Measurements from ENCODE around the gene RABEPK. TPM values are rescaled to one million over a fixed set of nuclear protein-coding genes. Genes with fewer than 3 reads are reported as not detected.

The RABEPK gene
- total and polyA plus RNA-seq, 10 of the 15 experiments (the other 5 are each of a cell fraction or from before 2014, with no cell fraction given): 26.9 to 59.8 (median 39.4) TPM

DNA sequence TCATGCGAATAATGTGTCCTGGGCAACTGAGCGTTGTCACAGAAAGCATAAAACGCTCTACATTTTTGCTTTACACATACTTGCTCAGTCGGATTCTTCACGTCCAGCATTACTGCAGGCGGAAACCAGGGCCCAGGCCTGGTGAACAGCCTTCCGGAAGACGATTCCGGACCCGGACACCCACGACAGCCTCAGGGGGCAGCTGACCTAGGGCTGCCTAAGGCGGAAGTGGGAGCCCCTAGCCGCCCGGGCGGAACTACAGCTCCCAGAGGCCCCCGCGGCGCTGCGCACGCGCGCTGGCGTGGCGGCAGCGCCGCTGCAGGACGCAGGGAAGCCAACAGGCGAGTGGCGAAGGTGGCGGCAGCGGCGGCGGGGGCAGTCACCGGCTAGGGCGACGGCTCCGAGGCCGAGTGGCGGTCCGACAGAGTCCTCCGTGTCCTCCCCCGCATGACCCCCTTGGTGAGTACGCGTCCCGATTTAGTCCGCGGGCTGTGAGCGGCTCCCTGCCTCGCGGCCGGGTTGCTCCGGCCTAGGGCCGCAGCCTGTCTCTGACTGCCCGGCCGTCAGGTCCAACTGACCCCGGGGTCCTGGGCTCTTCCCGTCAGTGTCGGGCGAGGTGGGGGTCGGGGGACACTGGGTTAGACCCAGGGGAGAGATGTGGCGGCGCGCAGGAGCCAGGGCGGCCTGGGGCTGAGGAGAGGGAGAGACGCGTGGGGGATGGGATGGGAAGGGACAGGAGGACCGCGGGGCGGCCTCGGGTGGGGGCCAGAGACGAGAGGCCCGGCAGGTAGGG, 61.4 kb downstream of the RABEPK start, which contains the start of gene GAPVD1 (continued):
- peak; percentile 78; the same call in 1 of the 2 replicates for TF ChIP-seq LARP7 (IDR thresholded peaks at IDR 0.05)
- TF ChIP-seq ZNF24 (IDR thresholded peaks at IDR 0.05): 0 out of 2 replicates have a peak, but pooled peaks have one; percentile 15
- TF ChIP-seq MYB (IDR thresholded peaks at IDR 0.05; ENCODE audit: borderline replicate concordance, low read depth, low read length): no peak
- no peak for TF ChIP-seq SUZ12 (IDR thresholded peaks at IDR 0.05; ENCODE audit: unreplicated experiment)
- TF ChIP-seq NRF1 (conservative IDR thresholded peaks at IDR 0.05; ENCODE audit: low read depth, low read length): peak; percentile 83
- no peak for TF ChIP-seq CHD1 (IDR thresholded peaks at IDR 0.05; ENCODE audit: low read depth, low read length)
- 0 out of 2 replicates have a peak, but pooled peaks have one; percentile 8 for TF ChIP-seq TBL1XR1 (IDR thresholded peaks at IDR 0.05; ENCODE audit: low read depth, low read length)
- TF ChIP-seq RBBP5 (conservative IDR thresholded peaks at IDR 0.05): no peak
- TF ChIP-seq TCF12 (IDR thresholded peaks at IDR 0.05; ENCODE audit: low read depth, low read length): peak; percentile 75; the same call in 1 of the 2 replicates
- peak; percentile 76 for TF ChIP-seq ELK1 (IDR thresholded peaks at IDR 0.05; ENCODE audit: low read depth, low read length)
- TF ChIP-seq CHD2 (IDR thresholded peaks at IDR 0.05; ENCODE audit: borderline replicate concordance, low read depth, low read length): peak; percentile 31; the same call in 1 of the 2 replicates
- TF ChIP-seq KLF5 (IDR thresholded peaks at IDR 0.05; ENCODE audit: partially characterized antibody): peak; percentile 69
- TF ChIP-seq SREBF2 (IDR thresholded peaks at IDR 0.05; ENCODE audit: low read length): no peak
- no peak for TF ChIP-seq ZNF207 (IDR thresholded peaks at IDR 0.05; ENCODE audit: borderline replicate concordance)
- TF ChIP-seq NFYA (IDR thresholded peaks at IDR 0.05; ENCODE audit: borderline replicate concordance, low read depth, low read length): no peak
- TF ChIP-seq, protein P1, sequence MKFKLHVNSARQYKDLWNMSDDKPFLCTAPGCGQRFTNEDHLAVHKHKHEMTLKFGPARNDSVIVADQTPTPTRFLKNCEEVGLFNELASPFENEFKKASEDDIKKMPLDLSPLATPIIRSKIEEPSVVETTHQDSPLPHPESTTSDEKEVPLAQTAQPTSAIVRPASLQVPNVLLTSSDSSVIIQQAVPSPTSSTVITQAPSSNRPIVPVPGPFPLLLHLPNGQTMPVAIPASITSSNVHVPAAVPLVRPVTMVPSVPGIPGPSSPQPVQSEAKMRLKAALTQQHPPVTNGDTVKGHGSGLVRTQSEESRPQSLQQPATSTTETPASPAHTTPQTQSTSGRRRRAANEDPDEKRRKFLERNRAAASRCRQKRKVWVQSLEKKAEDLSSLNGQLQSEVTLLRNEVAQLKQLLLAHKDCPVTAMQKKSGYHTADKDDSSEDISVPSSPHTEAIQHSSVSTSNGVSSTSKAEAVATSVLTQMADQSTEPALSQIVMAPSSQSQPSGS (IDR thresholded peaks at IDR 0.05; ENCODE audit: low read length): no peak
- peak; percentile 82 for TF ChIP-seq ZBTB40 (IDR thresholded peaks at IDR 0.05; ENCODE audit: borderline replicate concordance)
- peak; percentile 78; the same call in 1 of the 2 replicates for TF ChIP-seq PML (IDR thresholded peaks at IDR 0.05; ENCODE audit: low read length)
- TF ChIP-seq KDM1A (IDR thresholded peaks at IDR 0.05; ENCODE audit: borderline replicate concordance): no peak
- TF ChIP-seq MYC (IDR thresholded peaks at IDR 0.05; ENCODE audit: insufficient read depth, insufficient read length, insufficient replicate concordance, low read length, severe bottlenecking): no peak
- TF ChIP-seq, protein P2, sequence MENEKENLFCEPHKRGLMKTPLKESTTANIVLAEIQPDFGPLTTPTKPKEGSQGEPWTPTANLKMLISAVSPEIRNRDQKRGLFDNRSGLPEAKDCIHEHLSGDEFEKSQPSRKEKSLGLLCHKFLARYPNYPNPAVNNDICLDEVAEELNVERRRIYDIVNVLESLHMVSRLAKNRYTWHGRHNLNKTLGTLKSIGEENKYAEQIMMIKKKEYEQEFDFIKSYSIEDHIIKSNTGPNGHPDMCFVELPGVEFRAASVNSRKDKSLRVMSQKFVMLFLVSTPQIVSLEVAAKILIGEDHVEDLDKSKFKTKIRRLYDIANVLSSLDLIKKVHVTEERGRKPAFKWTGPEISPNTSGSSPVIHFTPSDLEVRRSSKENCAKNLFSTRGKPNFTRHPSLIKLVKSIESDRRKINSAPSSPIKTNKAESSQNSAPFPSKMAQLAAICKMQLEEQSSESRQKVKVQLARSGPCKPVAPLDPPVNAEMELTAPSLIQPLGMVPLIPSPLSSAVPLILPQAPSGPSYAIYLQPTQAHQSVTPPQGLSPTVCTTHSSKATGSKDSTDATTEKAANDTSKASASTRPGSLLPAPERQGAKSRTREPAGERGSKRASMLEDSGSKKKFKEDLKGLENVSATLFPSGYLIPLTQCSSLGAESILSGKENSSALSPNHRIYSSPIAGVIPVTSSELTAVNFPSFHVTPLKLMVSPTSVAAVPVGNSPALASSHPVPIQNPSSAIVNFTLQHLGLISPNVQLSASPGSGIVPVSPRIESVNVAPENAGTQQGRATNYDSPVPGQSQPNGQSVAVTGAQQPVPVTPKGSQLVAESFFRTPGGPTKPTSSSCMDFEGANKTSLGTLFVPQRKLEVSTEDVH (IDR thresholded peaks at IDR 0.05; ENCODE audit: low read depth, partially characterized antibody): no peak
